NB4 (cell line): ENCODE measurements around the gene GLT8D2.

Experiments used
- CTCF ChIP-seq: IDR thresholded peaks from one replicate; pipeline ENCODE4 v1.5.1; 2012; ENCODE audit warnings: low read depth, low read length
- POLR2A ChIP-seq: IDR thresholded peaks from 2 replicates; pipeline ENCODE4 v1.6.1; 2011; ENCODE audit warnings: mild to moderate bottlenecking; ENCODE audit not compliant: insufficient read length; ENCODE audit errors: extremely low read depth

- TF ChIP-seq CTCF (no peak), POLR2A (no peak)
These were observed 3.7 kb downstream of the GLT8D2 start for GRCh38 chr12:104046306-104046705.
